GM13976 (cell line): ENCODE data around the gene FEM1B.

Experiments
- DNase-seq: peaks from one replicate; pipeline ENCODE4 v3.0.0; 2012; ENCODE audit warnings: low spot score
- CTCF ChIP-seq: IDR thresholded peaks from 2 replicates; pipeline ENCODE4 v1.5.1; 2012; ENCODE audit warnings: borderline replicate concordance, mild to moderate bottlenecking; ENCODE audit not compliant: insufficient read depth; ENCODE audit errors: extremely low read depth, missing control alignments, control extremely low read depth
- in situ Hi-C: fragments of 300-500 bp; cut with MboI; formaldehyde crosslinking; loops from one replicate; pipeline ENCODE4 v1.12.0; 2022; ENCODE audit warnings: low sequenced_read_pairs, mixed read lengths, inconsistent platforms; ENCODE audit not compliant: unreplicated experiment

The FEM1B gene

GRCh38 chr15:68304589-68305337 lies 27.2 kb downstream of the FEM1B start:
- no peak for TF ChIP-seq CTCF
- peak; percentile 5 for DNase-seq
- in situ Hi-C loops = loop anchor here (25.0 kb wide), 1 partner anchor 233 kb away; no protein-coding TSS in a partner anchor

GRCh38 chr15:68305420-68305871 lies 27.9 kb downstream of the FEM1B start:
- in situ Hi-C loops = loop anchor here (25.0 kb wide), 1 partner anchor 232 kb away; no protein-coding TSS in a partner anchor
- DNase-seq = peak; percentile 6
- TF ChIP-seq CTCF = no peak

GRCh38 chr15:68307131-68307928 lies 29.8 kb downstream of the FEM1B start:
- peak; percentile 26 for DNase-seq
- no peak for TF ChIP-seq CTCF
- in situ Hi-C loops = loop anchor here (25.0 kb wide), 1 partner anchor 230 kb away; no protein-coding TSS in a partner anchor

- in situ Hi-C loops = loop anchor here (25.0 kb wide), 1 partner anchor 228 kb away; no protein-coding TSS in a partner anchor
- no peak for DNase-seq
- no peak for TF ChIP-seq CTCF
Observed at GRCh38 chr15:68309024-68309423, 31.5 kb downstream of the FEM1B start.

GRCh38 chr15:68310178-68310803 lies 32.7 kb downstream of the FEM1B start:
- in situ Hi-C loops = loop anchor here (25.0 kb wide), 1 partner anchor 227 kb away; no protein-coding TSS in a partner anchor
- DNase-seq = peak; percentile 10
- TF ChIP-seq CTCF = no peak

GRCh38 chr15:68310804-68311463 lies 33.4 kb downstream of the FEM1B start:
- DNase-seq = peak; percentile 11
- no peak for TF ChIP-seq CTCF
- in situ Hi-C loops = loop anchor here (25.0 kb wide), 1 partner anchor 226 kb away; no protein-coding TSS in a partner anchor
